Subcutaneous abdominal adipose tissue (tissue), 5 donors: ENCODE measurements around the gene NAXD.

Experiments
- H3K27ac ChIP-seq: one replicate; pipeline ENCODE4 v1.7.0; 2013; ENCODE audit warnings: low read depth, mild to moderate bottlenecking, inconsistent platforms, low read length, moderate library complexity
- H3K27me3 ChIP-seq, 5 donors: one replicate each; pipeline ENCODE4 v1.7.0; 2013; ENCODE audit warnings: low read length in 5 of 5, inconsistent platforms in 1 of 5; ENCODE audit not compliant: control insufficient read depth in 5 of 5, insufficient read depth in 4 of 5
- H3K36me3 ChIP-seq, 5 donors: one replicate each; pipeline ENCODE4 v1.7.0; 2013; ENCODE audit warnings: low read length in 5 of 5; ENCODE audit not compliant: control insufficient read depth in 5 of 5, insufficient read depth in 5 of 5
- H3K4me1 ChIP-seq, 5 donors: one replicate each; pipeline ENCODE4 v1.7.0; 2013; ENCODE audit warnings: low read length in 5 of 5, mild to moderate bottlenecking in 3 of 5, moderate library complexity in 1 of 5; ENCODE audit not compliant: control insufficient read depth in 5 of 5, insufficient read depth in 5 of 5
- H3K4me3 ChIP-seq, 5 donors: one replicate each; pipeline ENCODE4 v1.7.0; 2013; ENCODE audit warnings: low read length in 5 of 5, low read depth in 1 of 5
- H3K9ac ChIP-seq, 5 donors: one replicate each; pipeline ENCODE4 v1.7.0; 2013; ENCODE audit warnings: low read length in 5 of 5, mild to moderate bottlenecking in 4 of 5, moderate library complexity in 3 of 5
- H3K9me3 ChIP-seq, 5 donors: one replicate each; pipeline ENCODE4 v1.7.0; 2013; ENCODE audit warnings: low read length in 5 of 5; ENCODE audit not compliant: control insufficient read depth in 5 of 5
- donor health status: healthy.
- donor health status: healthy.
- donor health status: healthy.
- donor health status: healthy.
- donor health status: healthy.

NAXD gene

GRCh38 chr13:110636053-110636475 lies 20.7 kb downstream of the NAXD start:
- no peaks in the 10 kb centered on the region for H3K9me3 ChIP-seq
- H3K4me3 ChIP-seq, result no peak overlapping the region
- H3K27me3 ChIP-seq, result no peaks in the 10 kb centered on the region
- H3K9ac ChIP-seq, result no peak overlapping the region
- no peak overlapping the region for H3K27ac ChIP-seq
- H3K36me3 ChIP-seq, result peaks cover 0 to 74% (median 67%) of the 10 kb centered on the region in 5 donors
- H3K4me1 ChIP-seq, result peaks cover 0 to 16% (median 7%) of the 10 kb centered on the region in 5 donors

- Histone ChIP-seq H3K4me1 (peaks cover 0 to 16% (median 7%) of the 10 kb centered on the region in 5 donors), H3K36me3 (peaks cover 0 to 77% (median 73%) of the 10 kb centered on the region in 5 donors), H3K27me3 (no peaks in the 10 kb centered on the region), H3K4me3 (no peak overlapping the region), H3K9ac (no peak overlapping the region), H3K9me3 (no peaks in the 10 kb centered on the region), H3K27ac (no peak overlapping the region)
Measured at GRCh38 chr13:110636701-110637201, 21.4 kb downstream of the NAXD start.

- Histone ChIP-seq H3K9ac (no peak overlapping the region), H3K9me3 (no peaks in the 10 kb centered on the region), H3K4me3 (no peak overlapping the region), H3K4me1 (peaks cover 0 to 16% (median 7%) of the 10 kb centered on the region in 5 donors), H3K36me3 (peaks cover 0 to 82% (median 78%) of the 10 kb centered on the region in 5 donors), H3K27ac (no peak overlapping the region), H3K27me3 (no peaks in the 10 kb centered on the region)
Measured at GRCh38 chr13:110637275-110637674, 21.9 kb downstream of the NAXD start.

- Histone ChIP-seq H3K4me3 (no peak overlapping the region), H3K36me3 (peaks cover 0 to 86% (median 82%) of the 10 kb centered on the region in 5 donors), H3K9me3 (no peaks in the 10 kb centered on the region), H3K27me3 (no peaks in the 10 kb centered on the region), H3K4me1 (peaks cover 0 to 16% (median 7%) of the 10 kb centered on the region in 5 donors), H3K27ac (no peak overlapping the region), H3K9ac (no peak overlapping the region)
Measured at GRCh38 chr13:110637747-110638146, 22.4 kb downstream of the NAXD start.

GRCh38 chr13:110638257-110638656 lies 22.9 kb downstream of the NAXD start:
- H3K9me3 ChIP-seq, result no peaks in the 10 kb centered on the region
- no peak overlapping the region for H3K9ac ChIP-seq
- H3K27me3 ChIP-seq, result no peaks in the 10 kb centered on the region
- peaks cover 0 to 16% (median 7%) of the 10 kb centered on the region in 5 donors for H3K4me1 ChIP-seq
- H3K27ac ChIP-seq, result no peak overlapping the region
- H3K36me3 ChIP-seq, result peaks cover 0 to 91% (median 87%) of the 10 kb centered on the region in 5 donors
- H3K4me3 ChIP-seq, result no peak overlapping the region

GRCh38 chr13:110638814-110639806 lies 23.8 kb downstream of the NAXD start:
- Histone ChIP-seq H3K4me3 (no peak overlapping the region), H3K27ac (no peak overlapping the region), H3K4me1 (peaks cover 0 to 16% (median 7%) of the 10 kb centered on the region in 5 donors), H3K9me3 (no peaks in the 10 kb centered on the region), H3K9ac (no peak overlapping the region), H3K27me3 (no peaks in the 10 kb centered on the region), H3K36me3 (peaks cover 0 to 99% (median 95%) of the 10 kb centered on the region in 5 donors)

GRCh38 chr13:110639935-110640334 lies 24.6 kb downstream of the NAXD start:
- H3K9me3 ChIP-seq, result no peaks in the 10 kb centered on the region
- peaks cover 0 to 97% (median 90%) of the 10 kb centered on the region in 5 donors for H3K36me3 ChIP-seq
- H3K4me1 ChIP-seq, result peaks cover 0 to 16% (median 7%) of the 10 kb centered on the region in 5 donors
- H3K4me3 ChIP-seq, result no peak overlapping the region
- no peak overlapping the region for H3K27ac ChIP-seq
- H3K27me3 ChIP-seq, result no peaks in the 10 kb centered on the region
- no peak overlapping the region for H3K9ac ChIP-seq

- no peak overlapping the region for H3K9ac ChIP-seq
Measured at GRCh38 chr13:110640591-110641029, 25.3 kb downstream of the NAXD start.

GRCh38 chr13:110641055-110642015 lies 26.0 kb downstream of the NAXD start:
- peaks cover 0 to 92% (median 78%) of the 10 kb centered on the region in 5 donors for H3K36me3 ChIP-seq

More at GRCh38 chr13:110640591-110641029, 25.3 kb downstream of the NAXD start:
- Histone ChIP-seq H3K9me3 (no peaks in the 10 kb centered on the region), H3K27me3 (no peaks in the 10 kb centered on the region), H3K27ac (no peak overlapping the region), H3K4me1 (peaks cover 0 to 18% (median 7%) of the 10 kb centered on the region in 5 donors), H3K4me3 (no peak overlapping the region), H3K36me3 (peaks cover 0 to 95% (median 84%) of the 10 kb centered on the region in 5 donors)

More at GRCh38 chr13:110641055-110642015, 26.0 kb downstream of the NAXD start:
- H3K9me3 ChIP-seq, result no peaks in the 10 kb centered on the region
- peaks cover 0 to 10% (median 2%) of the 10 kb centered on the region in 5 donors for H3K4me1 ChIP-seq
- no peak overlapping the region for H3K9ac ChIP-seq
- H3K27ac ChIP-seq, result no peak overlapping the region
- no peak overlapping the region for H3K4me3 ChIP-seq
- no peaks in the 10 kb centered on the region for H3K27me3 ChIP-seq
